Epithelial cell of esophagus (primary cell): Measurements from ENCODE around the gene CPXM2.

Experiments used
- DNase-seq: peaks from one replicate; pipeline ENCODE4 v3.0.0; 2010; ENCODE audit warnings: low read depth
- H3K4me3 ChIP-seq: 2 replicates; pipeline ENCODE4 v1.5.1; 2011; ENCODE audit warnings: mild to moderate bottlenecking, low read length, control low read depth
- CTCF ChIP-seq: IDR thresholded peaks from 2 replicates; pipeline ENCODE4 v1.5.1; 2011; ENCODE audit warnings: low read depth, mild to moderate bottlenecking, low read length, control low read depth, inconsistent platforms; ENCODE audit not compliant: insufficient read depth; ENCODE audit errors: missing control alignments

The CPXM2 gene

DNA sequence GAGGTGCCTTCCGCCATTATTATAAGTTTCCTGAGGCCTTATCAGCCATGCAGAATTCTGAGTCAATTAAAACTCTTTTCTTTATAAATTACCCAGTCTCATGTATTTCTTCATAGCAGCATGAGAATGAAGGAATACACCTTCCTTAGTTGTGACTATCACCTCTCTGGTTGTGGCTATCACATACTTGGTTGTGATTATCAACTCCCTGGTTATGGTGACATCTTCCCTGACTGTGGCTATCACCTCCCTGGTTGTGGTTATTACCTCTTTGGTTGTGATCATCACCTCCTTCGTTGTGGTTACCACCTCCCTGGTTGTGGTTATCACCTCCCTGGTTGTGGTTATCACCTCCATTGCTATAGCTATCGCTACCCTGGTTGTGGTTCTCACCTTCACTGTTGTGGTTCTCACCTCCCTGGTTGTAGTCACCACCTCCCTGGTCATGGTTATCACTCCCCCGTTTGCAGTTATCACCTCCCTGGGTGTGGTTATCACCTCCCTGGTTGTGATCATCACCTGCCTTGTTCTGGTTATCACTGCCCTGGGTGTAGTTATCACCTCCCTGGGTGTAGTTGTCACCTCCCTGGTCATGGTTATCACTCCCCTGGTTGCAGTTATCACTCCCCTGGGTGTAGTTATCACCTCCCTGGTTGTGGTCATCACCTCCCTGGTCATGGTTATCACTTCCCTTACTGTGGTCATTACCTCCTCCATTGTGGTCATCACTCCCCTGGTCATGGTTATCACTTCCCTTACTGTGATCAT, 119.5 kb downstream of the CPXM2 start:
- H3K4me3 ChIP-seq: no peak overlapping the region
- no peak for DNase-seq
- TF ChIP-seq CTCF: no peak

DNA sequence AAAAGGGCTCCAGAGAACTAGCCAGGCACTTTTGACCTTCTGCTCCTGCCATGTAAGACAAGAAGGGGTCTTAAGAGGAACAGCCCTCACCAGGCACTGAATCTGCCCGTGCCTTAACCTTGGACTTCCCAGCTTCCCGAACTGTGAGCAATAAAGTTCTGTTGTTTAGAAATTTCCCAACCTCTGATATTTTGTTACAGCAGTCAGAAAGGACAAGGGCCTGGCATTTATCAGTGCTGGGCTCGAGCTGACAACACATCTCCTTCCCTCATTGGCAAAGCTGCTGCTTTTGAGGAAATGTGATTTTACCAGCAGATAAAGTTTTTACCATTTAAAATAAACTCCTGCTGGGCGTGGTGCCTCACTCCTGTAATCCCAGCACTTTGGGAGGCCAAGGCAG, 122.0 kb downstream of the CPXM2 start:
- DNase-seq: no peak
- no peak for TF ChIP-seq CTCF
- no peak overlapping the region for H3K4me3 ChIP-seq

GRCh38 chr10:123766761-123767160, 124.8 kb downstream of the CPXM2 start:
- TF ChIP-seq CTCF: no peak
- no peak overlapping the region for H3K4me3 ChIP-seq
- no peak for DNase-seq

DNA sequence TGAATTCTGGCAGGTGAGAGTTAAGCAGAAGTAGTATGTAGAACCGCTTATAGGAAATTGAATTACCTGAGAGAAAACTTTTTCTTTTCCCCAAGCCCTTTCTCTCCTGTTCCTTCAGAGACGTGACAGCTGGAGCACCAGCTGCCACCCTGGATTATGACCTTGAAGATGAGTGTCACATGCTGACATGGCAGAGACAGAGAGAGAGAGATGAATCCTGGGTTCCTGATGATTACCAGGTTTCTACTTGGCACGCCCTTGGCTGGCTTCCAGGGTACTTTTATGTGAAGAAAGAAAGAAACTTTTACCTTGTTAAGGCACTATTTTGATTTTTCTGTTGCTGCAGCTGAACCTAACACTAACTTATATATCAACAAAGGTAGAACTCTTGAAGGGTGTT, 125.6 kb downstream of the CPXM2 start:
- TF ChIP-seq CTCF: no peak
- no peak overlapping the region for H3K4me3 ChIP-seq
- DNase-seq: no peak

DNA sequence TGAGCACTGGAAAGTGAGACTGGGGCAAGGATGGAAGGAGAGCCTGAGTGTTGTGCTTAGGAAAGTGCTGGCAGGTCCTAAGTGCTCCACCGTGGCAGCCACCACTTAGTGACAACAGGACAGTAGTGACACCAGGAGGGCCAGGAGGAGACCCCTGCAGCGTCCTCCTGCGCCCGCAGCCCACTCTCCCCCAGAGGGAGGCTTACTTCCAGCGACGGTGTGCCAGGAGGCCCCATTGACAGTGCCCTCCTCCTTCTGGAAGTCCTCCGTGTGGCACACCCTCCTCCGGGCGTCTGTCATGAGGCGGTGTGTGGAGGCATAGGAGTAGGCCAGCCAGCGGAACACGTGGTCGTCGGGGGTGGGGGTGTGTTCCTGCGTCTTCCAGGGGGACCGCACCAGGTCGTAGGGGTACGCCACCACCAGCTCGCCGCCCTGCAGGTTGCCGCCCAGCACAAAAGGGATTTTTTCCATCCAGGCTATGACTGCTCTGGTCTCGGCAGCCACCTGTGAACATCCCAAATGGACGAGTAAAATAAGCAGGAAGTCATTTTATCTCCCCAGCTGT, 129.9 kb downstream of the CPXM2 start:
- TF ChIP-seq CTCF: no peak
- no peak for DNase-seq
- H3K4me3 ChIP-seq: no peak overlapping the region

GRCh38 chr10:123761038-123761428, 130.6 kb downstream of the CPXM2 start:
- TF ChIP-seq CTCF: no peak
- no peak overlapping the region for H3K4me3 ChIP-seq
- no peak for DNase-seq

DNA sequence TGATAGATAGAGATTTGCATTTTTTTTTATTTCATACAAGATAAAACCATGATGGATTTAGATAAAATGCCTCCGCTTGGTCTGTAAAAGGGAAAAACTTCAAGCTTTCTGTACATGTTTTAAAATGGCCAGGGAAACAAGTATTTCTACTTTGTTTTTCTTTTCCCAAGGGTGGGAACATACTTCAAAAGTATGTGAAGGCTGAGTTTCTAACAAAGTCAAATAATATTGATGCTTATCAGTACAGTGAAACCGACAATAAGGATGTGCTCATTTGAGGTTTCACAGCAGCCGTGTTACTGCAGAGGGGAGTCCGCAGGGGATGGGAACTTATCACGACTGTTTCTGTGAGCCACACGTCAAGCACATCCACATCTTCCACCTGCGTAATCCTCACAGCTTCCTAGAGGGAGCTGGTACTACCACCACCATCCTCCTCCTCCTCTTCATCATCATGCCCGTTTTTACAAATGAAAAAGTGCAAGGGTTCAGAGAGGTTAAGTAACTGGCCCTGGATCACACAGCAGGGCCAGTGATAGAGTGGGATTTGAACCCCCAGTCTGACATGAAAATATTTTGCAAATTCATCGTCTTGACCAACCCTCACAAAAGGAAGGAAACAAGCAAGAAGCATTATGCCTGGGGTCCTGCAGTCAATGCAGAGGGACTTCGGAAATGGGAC, 131.1 kb downstream of the CPXM2 start:
- no peak for DNase-seq
- no peak for TF ChIP-seq CTCF
- no peak overlapping the region for H3K4me3 ChIP-seq
